PFSK-1 (cell line): ENCODE measurements around the gene ARPC1B.

Experiments
- FOXP2 ChIP-seq: optimal IDR thresholded peaks from 2 replicates; pipeline ENCODE3; 2011; ENCODE audit warnings: borderline replicate concordance, control low read depth, inconsistent platforms; ENCODE audit not compliant: insufficient read depth; ENCODE audit errors: extremely low read length, extremely low read depth
- POLR2AphosphoS5 ChIP-seq: IDR thresholded peaks from 2 replicates; pipeline ENCODE4 v1.6.1; 2012; ENCODE audit warnings: low read depth, mild to moderate bottlenecking, control low read depth, low read length, moderate library complexity
- REST ChIP-seq, 2 experiments: IDR thresholded peaks; 2 replicates each; pipeline versions ENCODE4 v1.6.1 to v1.8.0; 2011 to 2012; ENCODE audit warnings: low read depth in 2 of 2, low read length in 2 of 2, control low read depth in 1 of 2, inconsistent platforms in 1 of 2, mild to moderate bottlenecking in 1 of 2, moderate library complexity in 1 of 2; ENCODE audit not compliant: insufficient read depth in 1 of 2
- SIN3A ChIP-seq: IDR thresholded peaks from 2 replicates; pipeline ENCODE4 v1.6.1; 2012; ENCODE audit warnings: mild to moderate bottlenecking, low read length, moderate library complexity, borderline replicate concordance; ENCODE audit not compliant: insufficient read depth
- TAF1 ChIP-seq: IDR thresholded peaks from 2 replicates; pipeline ENCODE4 v1.6.1; 2012; ENCODE audit warnings: low read length, control low read depth, borderline replicate concordance; ENCODE audit not compliant: insufficient read depth

The ARPC1B gene

GRCh38 chr7:99375070-99375807 lies 709 bp downstream of the ARPC1B start:
- TF ChIP-seq POLR2AphosphoS5 (no peak; the same call in 1 of the 2 replicates), FOXP2 (no peak), SIN3A (0 out of 2 replicates have a peak, but pooled peaks have one; percentile 11)

DNA sequence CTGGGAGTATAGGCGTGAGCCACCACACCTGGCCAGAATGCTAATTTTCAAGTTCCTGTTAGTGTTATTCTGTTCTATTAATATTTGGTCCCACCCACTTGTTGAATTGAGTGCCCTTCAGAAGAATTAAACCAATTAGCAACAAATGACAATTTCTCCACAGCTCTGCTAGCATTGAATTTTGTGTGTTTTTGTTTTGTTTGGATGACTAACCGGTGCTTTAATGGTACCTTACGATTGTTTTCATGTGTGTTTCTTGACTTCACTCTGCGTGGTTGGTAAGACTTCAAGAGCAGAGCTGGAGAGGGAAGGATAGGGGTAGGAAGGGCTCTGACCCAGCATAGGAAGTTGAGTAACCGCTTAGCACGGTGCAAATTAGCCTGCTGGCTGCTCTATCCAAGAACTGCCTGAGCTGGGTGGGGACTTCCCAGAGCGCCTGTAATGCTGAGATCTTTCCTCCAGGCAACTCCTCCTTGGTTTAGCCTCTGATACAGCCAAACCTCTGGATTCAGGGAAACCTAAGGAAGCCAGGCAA lies 4.6 kb downstream of the ARPC1B start:
- TF ChIP-seq TAF1 (no peak), REST (IDR thresholded peaks at IDR 0.05; ENCODE audit: insufficient read depth in 1 of 2, low read depth in 2 of 2, low read length in 2 of 2) (no peak), FOXP2 (no peak), POLR2AphosphoS5 (no peak), SIN3A (no peak)

GRCh38 chr7:99380032-99380822 lies 5.7 kb downstream of the ARPC1B start:
- TF ChIP-seq REST (IDR thresholded peaks at IDR 0.05; ENCODE audit: insufficient read depth in 1 of 2, low read depth in 2 of 2, low read length in 2 of 2): no peak
- no peak for TF ChIP-seq SIN3A
- no peak for TF ChIP-seq TAF1
- no peak for TF ChIP-seq FOXP2
- TF ChIP-seq POLR2AphosphoS5: no peak

GRCh38 chr7:99380823-99381663 lies 6.5 kb downstream of the ARPC1B start:
- TF ChIP-seq TAF1 (no peak), REST (IDR thresholded peaks at IDR 0.05; ENCODE audit: insufficient read depth in 1 of 2, low read depth in 2 of 2, low read length in 2 of 2) (no peak), POLR2AphosphoS5 (no peak), FOXP2 (no peak), SIN3A (no peak)

- TF ChIP-seq SIN3A (no peak), REST (IDR thresholded peaks at IDR 0.05; ENCODE audit: insufficient read depth in 1 of 2, low read depth in 2 of 2, low read length in 2 of 2) (no peak), TAF1 (no peak), FOXP2 (no peak), POLR2AphosphoS5 (no peak)
These were observed 7.1 kb downstream of the ARPC1B start for GRCh38 chr7:99381664-99382075.
